ENCODE data around the gene CYP4X1. TPM values are rescaled to one million over a fixed set of nuclear protein-coding genes. Genes with fewer than 3 reads are reported as not detected.

CYP4X1 gene
- total and polyA plus RNA-seq, 9 of the 15 experiments (the other 6 are each of a cell fraction or from before 2014, with no cell fraction given) = 0.03 to 0.17 (median 0.06) TPM; not detected in 6

- peak; percentile 52; the same call in 1 of the 3 replicates for ATAC-seq
- no peak overlapping the region for H2AFZ ChIP-seq (ENCODE audit: low read depth, low read length)
- no peak overlapping the region for H3K9ac ChIP-seq (ENCODE audit: insufficient read depth in 1 of 2, low read depth in 2 of 2, low read length in 2 of 2)
- TF ChIP-seq, protein P1, sequence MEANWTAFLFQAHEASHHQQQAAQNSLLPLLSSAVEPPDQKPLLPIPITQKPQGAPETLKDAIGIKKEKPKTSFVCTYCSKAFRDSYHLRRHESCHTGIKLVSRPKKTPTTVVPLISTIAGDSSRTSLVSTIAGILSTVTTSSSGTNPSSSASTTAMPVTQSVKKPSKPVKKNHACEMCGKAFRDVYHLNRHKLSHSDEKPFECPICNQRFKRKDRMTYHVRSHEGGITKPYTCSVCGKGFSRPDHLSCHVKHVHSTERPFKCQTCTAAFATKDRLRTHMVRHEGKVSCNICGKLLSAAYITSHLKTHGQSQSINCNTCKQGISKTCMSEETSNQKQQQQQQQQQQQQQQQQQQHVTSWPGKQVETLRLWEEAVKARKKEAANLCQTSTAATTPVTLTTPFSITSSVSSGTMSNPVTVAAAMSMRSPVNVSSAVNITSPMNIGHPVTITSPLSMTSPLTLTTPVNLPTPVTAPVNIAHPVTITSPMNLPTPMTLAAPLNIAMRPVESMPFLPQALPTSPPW (CRISPR knock-in tag; IDR thresholded peaks at IDR 0.05) = no peak
- TF ChIP-seq TCF3 (CRISPR knock-in tag; IDR thresholded peaks at IDR 0.05) = no peak
- no peak for TF ChIP-seq SMAD4 (CRISPR knock-in tag; conservative IDR thresholded peaks at IDR 0.05)
- no peak for TF ChIP-seq ZNF644 (tag; IDR thresholded peaks at IDR 0.05; ENCODE audit: low read depth)
- TF ChIP-seq, protein P2, sequence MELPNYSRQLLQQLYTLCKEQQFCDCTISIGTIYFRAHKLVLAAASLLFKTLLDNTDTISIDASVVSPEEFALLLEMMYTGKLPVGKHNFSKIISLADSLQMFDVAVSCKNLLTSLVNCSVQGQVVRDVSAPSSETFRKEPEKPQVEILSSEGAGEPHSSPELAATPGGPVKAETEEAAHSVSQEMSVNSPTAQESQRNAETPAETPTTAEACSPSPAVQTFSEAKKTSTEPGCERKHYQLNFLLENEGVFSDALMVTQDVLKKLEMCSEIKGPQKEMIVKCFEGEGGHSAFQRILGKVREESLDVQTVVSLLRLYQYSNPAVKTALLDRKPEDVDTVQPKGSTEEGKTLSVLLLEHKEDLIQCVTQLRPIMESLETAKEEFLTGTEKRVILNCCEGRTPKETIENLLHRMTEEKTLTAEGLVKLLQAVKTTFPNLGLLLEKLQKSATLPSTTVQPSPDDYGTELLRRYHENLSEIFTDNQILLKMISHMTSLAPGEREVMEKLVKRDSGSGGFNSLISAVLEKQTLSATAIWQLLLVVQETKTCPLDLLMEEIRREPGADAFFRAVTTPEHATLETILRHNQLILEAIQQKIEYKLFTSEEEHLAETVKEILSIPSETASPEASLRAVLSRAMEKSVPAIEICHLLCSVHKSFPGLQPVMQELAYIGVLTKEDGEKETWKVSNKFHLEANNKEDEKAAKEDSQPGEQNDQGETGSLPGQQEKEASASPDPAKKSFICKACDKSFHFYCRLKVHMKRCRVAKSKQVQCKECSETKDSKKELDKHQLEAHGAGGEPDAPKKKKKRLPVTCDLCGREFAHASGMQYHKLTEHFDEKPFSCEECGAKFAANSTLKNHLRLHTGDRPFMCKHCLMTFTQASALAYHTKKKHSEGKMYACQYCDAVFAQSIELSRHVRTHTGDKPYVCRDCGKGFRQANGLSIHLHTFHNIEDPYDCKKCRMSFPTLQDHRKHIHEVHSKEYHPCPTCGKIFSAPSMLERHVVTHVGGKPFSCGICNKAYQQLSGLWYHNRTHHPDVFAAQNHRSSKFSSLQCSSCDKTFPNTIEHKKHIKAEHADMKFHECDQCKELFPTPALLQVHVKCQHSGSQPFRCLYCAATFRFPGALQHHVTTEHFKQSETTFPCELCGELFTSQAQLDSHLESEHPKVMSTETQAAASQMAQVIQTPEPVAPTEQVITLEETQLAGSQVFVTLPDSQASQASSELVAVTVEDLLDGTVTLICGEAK (IDR thresholded peaks at IDR 0.05) = 0 out of 2 replicates have a peak, but pooled peaks have one; percentile 42
- TF ChIP-seq, protein P2 (CRISPR knock-in tag; IDR thresholded peaks at IDR 0.05) = no peak
- no peak for TF ChIP-seq PCBP1 (IDR thresholded peaks at IDR 0.05; ENCODE audit: low read depth, low read length, poor library complexity, severe bottlenecking)
- no peak for TF ChIP-seq ZNF212 (CRISPR knock-in tag; IDR thresholded peaks at IDR 0.05)
- TF ChIP-seq, protein P3, sequence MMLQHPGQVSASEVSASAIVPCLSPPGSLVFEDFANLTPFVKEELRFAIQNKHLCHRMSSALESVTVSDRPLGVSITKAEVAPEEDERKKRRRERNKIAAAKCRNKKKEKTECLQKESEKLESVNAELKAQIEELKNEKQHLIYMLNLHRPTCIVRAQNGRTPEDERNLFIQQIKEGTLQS (IDR thresholded peaks at IDR 0.05) = peak; percentile 79
- TF ChIP-seq, protein P3 (CRISPR knock-in tag; conservative IDR thresholded peaks at IDR 0.05) = no peak
These were observed 26.7 kb upstream of the CYP4X1 start for GRCh38 chr1:46996659-46997281.

More at GRCh38 chr1:46996659-46997281, 26.7 kb upstream of the CYP4X1 start:
- Histone ChIP-seq H3K27ac (ENCODE audit: extremely low read depth, low read depth, low read length) (no peak overlapping the region), H3K4me1 (replicated peaks in 1 of 2; ENCODE audit: control insufficient read depth in 2 of 2, insufficient read depth in 2 of 2, low read length in 2 of 2) (no peaks in the 10 kb centered on the region), H3K79me2 (ENCODE audit: control insufficient read depth, insufficient read depth, low read length) (no peaks in the 10 kb centered on the region), H4K20me1 (replicated peaks; ENCODE audit: control insufficient read depth, insufficient read depth, low read length) (no peaks in the 10 kb centered on the region), H3K36me3 (ENCODE audit: control insufficient read depth, insufficient read depth, low read length) (no peaks in the 10 kb centered on the region), H3K27me3 (ENCODE audit: control insufficient read depth in 2 of 2, insufficient read depth in 2 of 2, low read length in 2 of 2) (peaks cover 3 to 14% of the 10 kb centered on the region in 2 experiments; a peak in 4 of 5 replicates), H3K9me1 (ENCODE audit: control insufficient read depth, insufficient read depth, low read length) (no peaks in the 10 kb centered on the region), H3K4me3 (no peak overlapping the region), H3K9me3 (replicated peaks; ENCODE audit: control insufficient read depth, insufficient read depth, low read depth, low read length) (no peaks in the 10 kb centered on the region), H3K4me2 (ENCODE audit: insufficient read depth, low read length) (no peak overlapping the region)
- ChIA-PET CTCF (ENCODE audit: low intra/inter-chr PET ratio) (no interaction called here), POLR2A (interaction anchor here (1.5 to 2.0 kb wide), 2 partner anchors 9 to 12 kb away, joined by 4 to 5 read pairs; no protein-coding TSS in a partner anchor)
- BruUV-seq (replicated peaks) = no TSS peak
- in situ Hi-C loops (cut with MboI) (no loop called here), intact Hi-C loops (cut with micrococcal nuclease) (loop anchor here (10.0 kb wide), 1 partner anchor 252 kb away; no protein-coding TSS in a partner anchor)
- 0% methylated on average over 3 of the region's 3 CpGs for WGBS (ENCODE audit: insufficient coverage, low coverage, missing lambda C conversion rate)
- FAIRE-seq = no peak
- DNase-seq (ENCODE audit: extremely low read depth in 1 of 4, low spot score in 3 of 4) = peak in 1 of 4 experiments; percentile 2
